BJ (cell line): ENCODE measurements around the gene LRRC32. TPM values are rescaled to one million over a fixed set of nuclear protein-coding genes. Genes with fewer than 3 reads are reported as not detected.

ENCODE experiments used
- CTCF ChIA-PET: fragments of 350-600 bp; formaldehyde crosslinking; extraction: SDS; loops from one replicate; lab custom pipeline; 2021; ENCODE audit warnings: antibody characterized with exemption, inconsistent platforms; lab: Yijun Ruan, JAX
- POLR2A ChIA-PET: fragments of 300-600 bp; sonication (Branson Sonifier 250); formaldehyde crosslinking; extraction: SDS; loops from one replicate; lab custom pipeline; 2021; ENCODE audit warnings: antibody characterized with exemption; lab: Charles Lee
- DNase-seq: peaks from one replicate; pipeline ENCODE4 v3.0.0-alpha.2; 2011; ENCODE audit warnings: low read depth
- H3K27me3 ChIP-seq: 2 replicates; pipeline ENCODE4 v1.6.0; 2011; ENCODE audit warnings: low read length; ENCODE audit not compliant: control insufficient read depth, insufficient read depth
- H3K36me3 ChIP-seq: 2 replicates; pipeline ENCODE4 v1.5.1; 2011; ENCODE audit warnings: low read length; ENCODE audit not compliant: control insufficient read depth, insufficient read depth
- H3K4me3 ChIP-seq: 2 replicates; pipeline ENCODE4 v1.5.1; 2011; ENCODE audit warnings: low read depth, mild to moderate bottlenecking, control low read depth, low read length
- CTCF ChIP-seq: IDR thresholded peaks from 2 replicates; pipeline ENCODE4 v1.5.1; 2011; ENCODE audit warnings: low read depth, mild to moderate bottlenecking, control low read depth, inconsistent platforms, low read length, moderate library complexity; ENCODE audit not compliant: insufficient read depth
- polyA plus RNA-seq: library from polyadenylated mRNA; depleted of rRNA; stranded (reverse); fragments of >200 nt; gene quantifications from 2 replicates; pipeline ENCODE4 v1.2.3, GENCODE V29; 2011

LRRC32 gene
- polyA plus RNA-seq, 1 experiment: 1.9 TPM

- POLR2A ChIA-PET: no interaction called here
These were observed 15.0 kb downstream of the LRRC32 start for GRCh38 chr11:76655501-76656049.

GRCh38 chr11:76654980-76655379 is 15.6 kb downstream of the LRRC32 start:
- DNase-seq: no peak
- CTCF ChIA-PET: no interaction called here
- H3K36me3 ChIP-seq: no peaks in the 10 kb centered on the region
- no peaks in the 10 kb centered on the region for H3K27me3 ChIP-seq
- H3K4me3 ChIP-seq: no peak overlapping the region
- no peak for TF ChIP-seq CTCF
- POLR2A ChIA-PET: no interaction called here

More at GRCh38 chr11:76655501-76656049, 15.0 kb downstream of the LRRC32 start:
- DNase-seq: no peak
- Histone ChIP-seq H3K27me3 (no peaks in the 10 kb centered on the region), H3K36me3 (no peaks in the 10 kb centered on the region), H3K4me3 (no peak overlapping the region)
- CTCF ChIA-PET: interaction anchor here (1.3 kb wide), 1 partner anchor 15 kb away, joined by 3 read pairs; the partner anchor contains the start of gene LRRC32
- no peak for TF ChIP-seq CTCF

- H3K36me3 ChIP-seq: no peaks in the 10 kb centered on the region
- DNase-seq: peak; percentile 53
- ChIA-PET CTCF (no interaction called here), POLR2A (no interaction called here)
- no peak overlapping the region for H3K4me3 ChIP-seq
- TF ChIP-seq CTCF: no peak
- H3K27me3 ChIP-seq: no peaks in the 10 kb centered on the region
These were observed 16.2 kb downstream of the LRRC32 start for GRCh38 chr11:76654298-76654851.

GRCh38 chr11:76653674-76654284 is 16.8 kb downstream of the LRRC32 start:
- Histone ChIP-seq H3K27me3 (peaks cover 2% of the 10 kb centered on the region; the same call in 1 of the 2 replicates), H3K4me3 (no peak overlapping the region), H3K36me3 (no peaks in the 10 kb centered on the region)
- no peak for TF ChIP-seq CTCF
- ChIA-PET POLR2A (no interaction called here), CTCF (no interaction called here)
- DNase-seq: peak; percentile 41

- Histone ChIP-seq H3K36me3 (no peaks in the 10 kb centered on the region), H3K27me3 (peaks cover 3% of the 10 kb centered on the region), H3K4me3 (no peak overlapping the region)
- TF ChIP-seq CTCF: no peak
- ChIA-PET CTCF (interaction anchor here (1.0 kb wide), 1 partner anchor 8 kb away, joined by 4 read pairs; no protein-coding TSS in a partner anchor), POLR2A (no interaction called here)
- DNase-seq: no peak
These were observed 17.4 kb downstream of the LRRC32 start for GRCh38 chr11:76653012-76653673.
